Gastroesophageal sphincter (tissue), 4 donors: ENCODE measurements around the gene DCTN2. TPM values are rescaled to one million over a fixed set of nuclear protein-coding genes. Genes with fewer than 3 reads are reported as not detected.
A peak's percentile ranks its signal among the peaks of the same experiment; 100 is the strongest.

Source experiments
- ATAC-seq: fragments of 150-250 bp; one replicate; pipeline ENCODE4 v1.9.1; 2016; ENCODE audit warnings: mild to moderate bottlenecking, moderate library complexity
- H3K27ac ChIP-seq, 4 donors: fragments of 200-600 bp; sonication (generic) in 3 of 4; 1 replicate in 3 of 4; 2 replicates in 1 of 4; pipeline ENCODE4 v1.5.1; 2016 to 2019
- H3K27me3 ChIP-seq: fragments of 200-600 bp; sonication (generic); one replicate; pipeline ENCODE4 v1.5.1; 2019
- H3K36me3 ChIP-seq, 2 donors: fragments of 200-600 bp; sonication (generic); one replicate each; pipeline ENCODE4 v1.5.1; 2019; ENCODE audit warnings: control low read depth in 1 of 2
- H3K4me1 ChIP-seq, 3 donors: fragments of 200-600 bp; sonication (generic); 1 replicate in 2 of 3; 2 replicates in 1 of 3; pipeline ENCODE4 v1.5.1; 2016 to 2019; ENCODE audit warnings: control low read depth in 2 of 3
- H3K4me3 ChIP-seq, 2 donors: fragments of 200-600 bp; sonication (generic); one replicate each; pipeline ENCODE4 v1.5.1; 2019; ENCODE audit warnings: mild to moderate bottlenecking in 1 of 2, moderate library complexity in 1 of 2
- H3K9me3 ChIP-seq, 3 donors: fragments of 200-600 bp; sonication (generic); one replicate each; pipeline ENCODE4 v1.5.1; 2017 to 2019; ENCODE audit warnings: control low read depth in 2 of 3
- CTCF ChIP-seq, 4 experiments: fragments of 200-600 bp in 2 of 4; fragments of 450-650 bp in 2 of 4; sonication (generic) in 1 of 4; IDR thresholded peaks; one replicate each; pipeline ENCODE4 v1.5.1; 2017 to 2019; ENCODE audit warnings: antibody characterized with exemption in 4 of 4, mild to moderate bottlenecking in 2 of 4, moderate library complexity in 2 of 4
- EP300 ChIP-seq: sonication (generic); formaldehyde crosslinking; IDR thresholded peaks from one replicate; pipeline ENCODE4 v1.6.1; 2017; ENCODE audit warnings: antibody characterized with exemption, mild to moderate bottlenecking
- POLR2A ChIP-seq, 2 donors: fragments of 450-650 bp; IDR thresholded peaks; one replicate each; pipeline ENCODE4 v1.6.1; 2017; ENCODE audit warnings: antibody characterized with exemption in 2 of 2, mild to moderate bottlenecking in 2 of 2, moderate library complexity in 1 of 2
- POLR2AphosphoS5 ChIP-seq: sonication (generic); formaldehyde crosslinking; IDR thresholded peaks from one replicate; pipeline ENCODE4 v1.6.1; 2017; ENCODE audit warnings: antibody characterized with exemption
- WGBS, 2 donors: methylation state at CpG; one replicate each; pipeline ENCODE4 v1.1.5; 2018; ENCODE audit warnings: low coverage in 1 of 2; 5-methylcytosine and 5-hydroxymethylcytosine counted together
- total RNA-seq, 4 donors: library from RNA; depleted of rRNA; stranded (reverse); fragments of >200 nt; gene quantifications; one replicate each; pipeline ENCODE4 v1.1.0, GENCODE V29; 2016

The DCTN2 gene
- total RNA-seq, 4 donors from 2014 or later: 138 to 204 (median 182) TPM

- Histone ChIP-seq H3K36me3 (peaks cover 0 to 10% of the 10 kb centered on the region in 2 donors), H3K9me3 (no peaks in the 10 kb centered on the region), H3K27me3 (no peaks in the 10 kb centered on the region), H3K27ac (no peak overlapping the region), H3K4me3 (no peak overlapping the region), H3K4me1 (peaks cover 0 to under 1% (median 0%) of the 10 kb centered on the region in 3 donors)
- TF ChIP-seq POLR2AphosphoS5 (no peak), EP300 (no peak), CTCF (IDR thresholded peaks at IDR 0.05) (no peak), POLR2A (IDR thresholded peaks at IDR 0.05) (no peak)
- 80% methylated on average over 1 of the region's 2 CpGs; no CpG with 5 or more reads in 1 of the 2 donors for WGBS, 2 donors
- no peak for ATAC-seq
Measured at GRCh38 chr12:57585156-57585555, 38.2 kb upstream of the DCTN2 start.

- Histone ChIP-seq H3K4me3 (no peak overlapping the region), H3K9me3 (no peaks in the 10 kb centered on the region), H3K4me1 (no peaks in the 10 kb centered on the region), H3K36me3 (peaks cover 0 to 10% of the 10 kb centered on the region in 2 donors), H3K27me3 (no peaks in the 10 kb centered on the region), H3K27ac (no peak overlapping the region)
- no peak for TF ChIP-seq EP300
- no peak for TF ChIP-seq POLR2AphosphoS5
- TF ChIP-seq CTCF (IDR thresholded peaks at IDR 0.05): no peak
- TF ChIP-seq POLR2A (IDR thresholded peaks at IDR 0.05): no peak
- no peak for ATAC-seq
Measured at GRCh38 chr12:57584690-57585089, 37.7 kb upstream of the DCTN2 start.

GRCh38 chr12:57584050-57584449, 37.1 kb upstream of the DCTN2 start:
- Histone ChIP-seq H3K4me1 (no peaks in the 10 kb centered on the region), H3K9me3 (no peaks in the 10 kb centered on the region), H3K27me3 (no peaks in the 10 kb centered on the region), H3K27ac (no peak overlapping the region), H3K36me3 (peaks cover 0 to 10% of the 10 kb centered on the region in 2 donors), H3K4me3 (no peak overlapping the region)
- no peak for ATAC-seq
- WGBS, 2 donors: 100% methylated on average over 1 of the region's 2 CpGs; no CpG with 5 or more reads in 1 of the 2 donors
- no peak for TF ChIP-seq POLR2AphosphoS5
- TF ChIP-seq CTCF (IDR thresholded peaks at IDR 0.05): no peak
- TF ChIP-seq EP300: no peak
- TF ChIP-seq POLR2A (IDR thresholded peaks at IDR 0.05): no peak

GRCh38 chr12:57583008-57583831, 36.2 kb upstream of the DCTN2 start:
- 39 to 44% methylated on average over 9 to 10 of the region's 13 CpGs for WGBS, 2 donors
- Histone ChIP-seq H3K9me3 (no peaks in the 10 kb centered on the region), H3K4me1 (no peaks in the 10 kb centered on the region), H3K27ac (no peak overlapping the region), H3K27me3 (no peaks in the 10 kb centered on the region), H3K36me3 (peaks cover 0 to 12% of the 10 kb centered on the region in 2 donors), H3K4me3 (no peak overlapping the region)
- peak; percentile 88 for ATAC-seq
- no peak for TF ChIP-seq POLR2AphosphoS5
- TF ChIP-seq CTCF (IDR thresholded peaks at IDR 0.05): peak; percentile 94 to 98 (median 96)
- no peak for TF ChIP-seq POLR2A (IDR thresholded peaks at IDR 0.05)

- Histone ChIP-seq H3K36me3 (peaks cover 0 to 20% of the 10 kb centered on the region in 2 donors), H3K27ac (no peak overlapping the region), H3K4me3 (no peak overlapping the region), H3K9me3 (no peaks in the 10 kb centered on the region), H3K4me1 (no peaks in the 10 kb centered on the region), H3K27me3 (no peaks in the 10 kb centered on the region)
- TF ChIP-seq CTCF (IDR thresholded peaks at IDR 0.05) (no peak), POLR2A (IDR thresholded peaks at IDR 0.05) (no peak), EP300 (no peak)
- no peak for ATAC-seq
- 100% methylated on average over 1 of the region's 1 CpG; no CpG with 5 or more reads in 1 of the 2 donors for WGBS, 2 donors
Measured at GRCh38 chr12:57582440-57582839, 35.4 kb upstream of the DCTN2 start.
